Erythroblast (primary cell): ENCODE measurements around the gene PDHB.

Experiments used
- DNase-seq, 2 experiments: peaks; one replicate each; lab custom pipeline; 2025; lab: John Stamatoyannopoulos, UW
- GATA1 ChIP-seq: IDR thresholded peaks from 2 replicates; pipeline ENCODE4 v1.6.1; 2011; ENCODE audit warnings: low read depth, mild to moderate bottlenecking, control low read depth, low read length, moderate library complexity
- POLR2A ChIP-seq: IDR thresholded peaks from 2 replicates; pipeline ENCODE4 v1.6.1; 2011; ENCODE audit warnings: mild to moderate bottlenecking, low read length

The PDHB gene

DNA sequence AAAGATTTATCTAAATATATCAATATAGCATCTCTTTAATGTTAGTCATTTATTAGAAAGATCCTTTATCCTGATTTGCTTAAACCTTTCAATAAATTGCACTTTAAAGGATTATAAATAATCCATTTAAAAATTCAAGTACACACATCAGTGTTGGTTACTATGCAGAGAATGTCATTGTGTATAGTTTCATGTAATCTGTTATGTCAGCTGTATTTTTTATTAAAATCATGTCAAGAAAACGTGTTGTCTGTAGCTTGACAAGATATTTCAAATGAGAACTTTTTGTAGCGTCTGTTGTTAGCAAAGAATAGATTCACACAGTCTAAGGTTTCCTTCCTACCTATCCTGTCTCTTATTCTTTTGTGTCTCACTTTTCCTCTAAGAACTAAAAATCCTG is 7.8 kb downstream of the PDHB start:
- DNase-seq, result no peak
- TF ChIP-seq GATA1, result no peak
- no peak for TF ChIP-seq POLR2A

DNA sequence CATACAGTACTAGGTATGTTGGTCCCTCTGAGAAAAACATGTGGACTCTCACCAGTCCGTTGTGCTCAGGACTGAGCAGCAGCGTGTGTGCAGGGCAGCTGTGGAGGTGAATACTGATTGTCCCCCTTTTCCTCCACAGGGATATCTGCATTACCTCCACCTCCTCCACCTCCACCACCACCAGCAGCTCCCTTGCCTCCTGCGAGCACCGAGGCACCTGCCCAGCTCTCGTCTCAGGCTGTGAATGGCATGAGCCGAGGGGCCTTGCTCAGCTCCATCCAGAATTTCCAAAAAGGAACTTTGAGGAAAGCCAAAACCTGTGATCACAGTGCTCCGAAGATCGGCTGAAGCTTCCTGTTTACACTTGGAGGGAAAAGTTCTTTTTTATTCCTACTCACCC is 9.0 kb downstream of the PDHB start:
- no peak for DNase-seq
- TF ChIP-seq GATA1 (no peak), POLR2A (no peak)

DNA sequence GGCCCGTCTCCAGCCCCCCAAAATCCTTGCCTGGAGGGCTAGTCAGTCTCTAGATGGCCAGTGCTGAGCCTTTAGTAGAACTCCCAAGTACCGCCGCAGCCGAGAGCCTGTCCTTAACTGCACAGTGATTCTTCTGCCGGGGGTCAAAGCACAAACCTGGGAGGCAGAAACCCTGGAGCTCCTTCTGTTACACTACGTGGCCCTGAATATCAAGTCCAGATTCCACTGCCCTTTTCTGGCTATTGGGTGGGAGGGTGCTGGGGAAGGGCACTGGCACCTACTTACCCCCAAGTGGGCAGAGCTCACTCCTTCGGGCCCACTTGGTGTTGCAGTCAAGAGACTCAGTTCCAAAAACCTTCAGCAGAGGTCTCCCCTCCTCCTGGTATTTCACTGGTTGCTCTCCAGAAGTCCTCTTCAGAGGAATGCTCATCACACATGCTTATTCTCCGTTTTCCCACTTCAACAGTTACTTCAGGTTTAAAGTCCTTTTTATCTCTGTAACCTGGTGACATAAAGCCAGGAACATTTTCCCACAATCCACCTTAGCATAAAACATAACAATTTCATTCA is 10.8 kb downstream of the PDHB start:
- peak in 1 of 2 experiments; percentile 8 for DNase-seq
- TF ChIP-seq POLR2A, result no peak
- TF ChIP-seq GATA1, result no peak

GRCh38 chr3:58421004-58421403 is 12.6 kb downstream of the PDHB start:
- no peak for TF ChIP-seq GATA1
- TF ChIP-seq POLR2A, result no peak
- no peak for DNase-seq

DNA sequence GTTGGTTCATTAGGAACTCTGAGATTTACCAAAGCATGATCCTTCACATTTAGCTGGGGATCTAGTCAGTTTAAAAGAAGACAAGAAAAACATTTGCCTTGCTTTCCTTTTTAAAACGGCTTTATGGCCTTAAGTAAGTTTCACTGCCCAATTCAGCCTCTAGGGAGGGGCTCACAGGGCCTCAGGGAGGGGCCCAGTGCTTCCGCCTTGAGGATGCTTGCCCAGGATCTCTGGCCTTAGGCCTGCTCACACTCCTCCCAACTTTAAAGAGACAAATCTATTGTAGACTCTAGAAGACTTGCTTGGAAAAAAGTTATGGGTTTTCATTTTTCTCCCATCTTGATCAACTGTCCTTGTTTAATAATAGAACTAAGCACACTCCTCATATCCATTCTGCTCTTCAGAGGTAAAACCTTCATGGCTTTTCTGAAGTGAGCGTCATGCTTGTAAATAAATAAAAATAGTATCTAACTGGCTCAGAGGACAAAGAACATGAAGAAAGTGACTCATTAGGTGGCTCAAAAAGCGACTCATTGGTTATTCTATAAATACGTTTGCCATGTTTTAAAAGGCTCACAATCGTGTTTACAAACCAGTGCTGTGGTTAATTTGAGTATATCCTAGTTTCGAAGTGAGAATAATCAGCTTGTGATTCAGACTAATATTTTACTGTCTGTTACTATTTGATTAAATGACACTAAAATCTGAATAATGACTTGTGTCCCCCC is 13.7 kb downstream of the PDHB start:
- DNase-seq, result no peak
- TF ChIP-seq POLR2A, result no peak
- no peak for TF ChIP-seq GATA1

DNA sequence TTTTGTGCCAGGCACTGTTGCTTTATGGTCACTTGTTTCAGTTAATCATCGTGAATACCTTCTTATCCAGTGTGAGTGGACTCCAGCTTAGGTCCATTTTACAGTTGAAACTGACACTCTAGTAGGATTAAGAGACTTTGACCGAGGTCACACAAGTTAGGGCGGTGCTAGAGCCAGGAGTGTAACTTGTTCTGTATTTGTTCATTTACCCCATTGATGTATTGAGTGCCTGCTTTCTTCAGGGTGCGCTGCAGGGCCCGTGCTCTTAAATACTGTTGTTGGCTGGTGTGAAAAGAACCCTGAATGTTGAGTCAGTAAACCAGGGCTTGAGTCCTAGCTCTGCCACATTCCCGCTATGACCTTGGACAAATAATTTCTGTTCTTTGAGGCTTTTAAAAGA is 15.4 kb downstream of the PDHB start:
- no peak for DNase-seq
- TF ChIP-seq GATA1 (no peak), POLR2A (no peak)

DNA sequence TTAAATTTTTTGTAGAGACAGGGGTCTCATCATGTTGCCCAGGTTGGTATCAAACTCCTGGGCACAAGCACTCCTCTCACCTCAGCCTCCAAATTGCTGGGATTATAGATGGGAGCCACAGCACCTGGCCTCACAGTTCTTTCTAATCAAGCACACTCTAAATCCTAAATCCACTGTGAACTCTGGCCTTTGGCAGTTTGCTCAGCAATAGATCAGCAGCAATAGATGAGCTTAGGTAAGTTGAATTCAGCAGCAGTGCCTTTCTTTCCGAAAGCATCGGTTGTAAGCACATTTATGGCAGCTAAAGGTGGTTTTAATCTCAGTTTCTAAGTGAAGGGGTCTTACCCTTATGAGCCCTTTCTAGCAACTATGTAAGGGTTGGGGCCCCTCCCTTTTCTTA is 16.6 kb downstream of the PDHB start:
- DNase-seq, result no peak
- TF ChIP-seq POLR2A (no peak), GATA1 (no peak)

DNA sequence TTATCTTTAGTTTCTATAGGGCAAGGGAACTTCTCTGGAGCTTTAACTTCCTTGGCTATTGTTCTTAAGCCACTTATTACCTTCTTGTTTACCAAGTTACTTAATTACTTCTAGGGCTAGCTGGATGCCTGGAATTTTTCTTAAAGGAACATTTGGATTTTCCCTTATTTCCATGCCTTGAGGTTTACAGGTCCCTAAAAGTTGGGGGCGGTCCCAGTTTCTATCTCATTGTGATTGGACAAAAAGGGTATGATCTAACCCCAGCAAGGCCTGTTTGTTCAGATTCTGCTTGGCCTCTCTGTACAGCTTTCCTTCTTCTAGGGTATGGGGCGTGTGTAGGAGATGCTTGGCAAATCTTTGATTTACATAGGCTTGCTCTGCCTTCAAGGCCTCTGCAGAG is 17.4 kb downstream of the PDHB start:
- TF ChIP-seq POLR2A (no peak), GATA1 (no peak)
- DNase-seq, result no peak

DNA sequence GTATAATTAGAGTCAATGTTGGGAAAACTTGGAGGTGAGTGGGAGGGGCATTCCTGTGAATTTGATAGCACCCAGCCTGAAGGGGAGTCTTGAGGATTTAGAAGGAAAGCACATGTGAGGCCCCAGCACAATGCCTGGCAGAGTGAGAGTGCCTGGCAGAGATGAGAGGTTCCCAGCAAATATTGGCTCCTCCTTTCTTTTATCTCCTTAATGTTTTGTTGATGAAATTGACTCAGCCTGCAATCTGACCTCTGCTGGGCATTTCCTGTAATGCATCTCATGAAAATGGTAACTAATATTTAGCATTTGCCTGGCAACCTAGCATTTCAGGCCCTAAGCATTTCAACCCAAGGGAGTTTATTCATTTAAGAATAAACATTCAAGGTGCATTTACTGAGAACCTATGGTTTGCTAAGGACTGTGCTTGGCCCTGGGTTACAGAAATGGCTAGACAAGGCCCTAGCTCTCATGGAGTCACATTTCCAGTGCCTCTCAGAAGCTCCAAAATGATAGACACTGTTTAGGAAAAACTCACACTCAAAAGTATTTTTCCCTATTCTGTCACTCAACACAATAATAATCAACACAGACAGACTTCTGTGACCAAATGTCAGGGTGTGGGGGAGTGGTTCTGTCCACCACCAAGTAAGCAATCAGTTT is 19.0 kb downstream of the PDHB start:
- peak; percentile 76 to 84 for DNase-seq
- no peak for TF ChIP-seq POLR2A
- TF ChIP-seq GATA1, result no peak

GRCh38 chr3:58411851-58412830 is 21.5 kb downstream of the PDHB start:
- TF ChIP-seq GATA1, result no peak
- TF ChIP-seq POLR2A, result no peak
- no peak for DNase-seq

- DNase-seq, result no peak
- TF ChIP-seq POLR2A (no peak), GATA1 (no peak)
Measured at GRCh38 chr3:58411036-58411435, 22.6 kb downstream of the PDHB start.

DNA sequence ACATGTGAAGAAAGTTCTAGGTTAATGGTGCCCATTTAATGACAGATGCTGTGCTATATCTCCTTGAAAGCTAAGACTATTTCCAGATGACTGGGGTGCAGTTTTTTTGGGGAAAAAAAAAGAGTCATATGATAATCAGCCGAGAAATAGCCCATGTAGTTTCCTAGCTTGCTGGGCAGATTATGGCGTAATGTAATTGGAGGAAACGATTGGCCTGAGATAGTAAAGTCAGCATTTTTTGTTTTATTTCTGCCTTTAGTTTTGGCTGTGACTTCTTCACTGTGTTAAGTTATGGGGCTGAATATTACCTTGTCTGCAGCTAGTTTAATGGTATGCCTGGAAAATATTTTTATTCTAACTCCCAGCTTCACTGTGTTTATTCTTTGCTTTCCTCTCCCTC is 24.0 kb downstream of the PDHB start:
- TF ChIP-seq POLR2A (no peak), GATA1 (no peak)
- DNase-seq, result no peak

- DNase-seq, result no peak
- TF ChIP-seq POLR2A, result no peak
- TF ChIP-seq GATA1, result no peak
Measured at GRCh38 chr3:58408906-58409305, 24.7 kb downstream of the PDHB start.

GRCh38 chr3:58404396-58404795 is 29.2 kb downstream of the PDHB start:
- TF ChIP-seq POLR2A (no peak), GATA1 (no peak)
- peak in 1 of 2 experiments; percentile 20 for DNase-seq
